Astrocyte of the spinal cord (primary cell): ENCODE results near the gene P4HA1.
"Not testable (repeated sequence)": the region's sequence is repeated elsewhere in the genome, so short reads cannot be mapped to it uniquely, and the experiment has no call there.

Experiments
- DNase-seq: peaks from one replicate; pipeline ENCODE4 v3.0.0; 2011; ENCODE audit warnings: low read depth, low spot score
- H3K4me3 ChIP-seq: 2 replicates; pipeline ENCODE4 v1.5.1; 2011; ENCODE audit warnings: low read depth, mild to moderate bottlenecking, low read length, moderate library complexity
- in situ Hi-C: cut with HindIII; loops from 2 replicates; pipeline ENCODE4 v1.10.0; 2017; ENCODE audit warnings: low sequenced_read_pairs
- TF ChIP-seq, protein P1 (sequence below): IDR thresholded peaks from 2 replicates; pipeline ENCODE4 v1.5.1; 2012; ENCODE audit warnings: low read depth, mild to moderate bottlenecking, low read length, inconsistent platforms

The P4HA1 gene

DNA sequence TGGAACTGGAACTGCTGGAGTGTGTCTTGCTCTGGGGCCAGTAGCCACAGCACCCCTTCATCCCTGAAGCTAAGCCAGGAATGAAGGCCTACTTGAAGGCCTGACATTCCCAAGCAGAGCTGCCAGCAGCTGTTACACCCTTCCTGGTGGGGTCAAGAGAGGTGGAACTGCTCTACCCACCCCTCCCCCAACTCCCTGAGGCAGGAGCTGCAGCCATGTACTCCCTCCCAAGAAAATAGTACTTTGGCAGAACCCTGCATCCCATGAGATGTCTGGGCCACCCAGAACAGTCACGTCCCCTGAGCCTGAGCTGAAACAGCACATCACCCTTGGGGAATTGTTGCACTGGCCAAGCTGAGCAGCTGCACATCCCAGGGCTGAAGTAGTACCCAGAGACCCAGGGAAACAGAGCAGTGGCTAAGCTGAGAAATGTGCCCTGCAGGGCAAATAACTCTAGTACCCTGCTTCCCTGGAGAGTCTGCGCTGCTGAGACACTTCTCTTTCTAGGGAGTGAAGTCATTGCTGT, 78.6 kb downstream of the P4HA1 start:
- DNase-seq = no peak
- H3K4me3 ChIP-seq = no peak overlapping the region
- TF ChIP-seq, protein P1, sequence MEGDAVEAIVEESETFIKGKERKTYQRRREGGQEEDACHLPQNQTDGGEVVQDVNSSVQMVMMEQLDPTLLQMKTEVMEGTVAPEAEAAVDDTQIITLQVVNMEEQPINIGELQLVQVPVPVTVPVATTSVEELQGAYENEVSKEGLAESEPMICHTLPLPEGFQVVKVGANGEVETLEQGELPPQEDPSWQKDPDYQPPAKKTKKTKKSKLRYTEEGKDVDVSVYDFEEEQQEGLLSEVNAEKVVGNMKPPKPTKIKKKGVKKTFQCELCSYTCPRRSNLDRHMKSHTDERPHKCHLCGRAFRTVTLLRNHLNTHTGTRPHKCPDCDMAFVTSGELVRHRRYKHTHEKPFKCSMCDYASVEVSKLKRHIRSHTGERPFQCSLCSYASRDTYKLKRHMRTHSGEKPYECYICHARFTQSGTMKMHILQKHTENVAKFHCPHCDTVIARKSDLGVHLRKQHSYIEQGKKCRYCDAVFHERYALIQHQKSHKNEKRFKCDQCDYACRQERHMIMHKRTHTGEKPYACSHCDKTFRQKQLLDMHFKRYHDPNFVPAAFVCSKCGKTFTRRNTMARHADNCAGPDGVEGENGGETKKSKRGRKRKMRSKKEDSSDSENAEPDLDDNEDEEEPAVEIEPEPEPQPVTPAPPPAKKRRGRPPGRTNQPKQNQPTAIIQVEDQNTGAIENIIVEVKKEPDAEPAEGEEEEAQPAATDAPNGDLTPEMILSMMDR = no peak
- in situ Hi-C loops = no loop called here

DNA sequence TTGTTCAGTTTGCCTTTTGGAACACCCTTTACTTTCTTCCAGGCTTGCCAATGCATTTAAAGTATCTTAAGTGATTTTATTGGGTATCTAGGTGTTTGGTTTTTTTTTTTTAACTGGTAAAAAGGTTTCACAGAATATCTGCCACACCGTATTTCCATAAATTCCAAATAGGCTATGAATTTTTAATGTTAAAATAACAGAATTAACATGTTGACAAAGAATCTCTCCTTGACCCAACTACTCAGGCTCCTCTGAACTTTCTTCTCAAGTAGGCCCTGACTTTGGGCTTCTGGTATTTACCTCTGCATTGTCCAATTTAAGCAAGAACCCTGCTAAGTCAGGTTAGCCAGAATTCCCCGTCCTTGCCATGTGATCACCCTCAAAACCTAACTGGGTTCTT, 80.9 kb downstream of the P4HA1 start:
- H3K4me3 ChIP-seq = no peak overlapping the region
- no peak for DNase-seq
- TF ChIP-seq, protein P1 = no peak
- in situ Hi-C loops = no loop called here

DNA sequence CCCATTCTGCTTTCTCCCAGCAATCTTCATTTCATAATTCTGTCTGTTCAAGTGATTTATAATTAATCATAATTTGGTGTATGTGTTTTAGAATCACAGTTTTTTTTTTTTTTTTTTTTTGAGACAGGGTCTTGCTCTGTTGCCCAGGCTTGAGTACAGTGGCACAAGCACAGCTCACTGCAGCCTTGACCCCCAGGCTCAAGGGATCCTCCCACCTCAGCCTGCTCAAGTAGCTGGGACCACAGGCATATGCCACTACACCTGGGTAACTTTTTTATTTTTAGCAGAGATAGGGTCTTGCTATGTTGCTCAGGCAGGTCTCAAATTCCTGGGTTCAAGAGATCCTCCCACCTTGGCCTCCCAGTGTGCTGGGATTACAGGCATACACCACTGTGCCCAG, 92.8 kb downstream of the P4HA1 start:
- in situ Hi-C loops = no loop called here
- TF ChIP-seq, protein P1 = no peak
- H3K4me3 ChIP-seq = no peak overlapping the region
- no peak for DNase-seq

DNA sequence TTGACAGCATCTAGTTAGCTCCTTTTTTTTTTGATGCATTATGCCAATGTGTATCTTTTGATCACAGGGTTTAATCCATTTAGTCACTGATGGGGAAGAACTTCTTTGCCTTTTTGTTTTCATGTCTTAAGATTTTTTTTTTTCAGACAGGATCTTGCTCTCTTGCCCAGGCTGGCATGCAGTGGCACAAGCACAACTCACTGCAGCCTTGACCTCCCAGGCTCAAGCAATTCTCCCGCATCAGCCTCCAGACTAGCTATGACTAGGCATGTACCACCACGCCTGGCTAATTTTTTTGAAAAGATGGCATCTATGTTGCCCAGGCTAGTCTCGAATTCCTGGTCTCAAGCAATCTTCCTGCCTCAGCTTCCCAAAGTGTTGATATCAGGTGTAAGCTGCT, 95.7 kb downstream of the P4HA1 start:
- in situ Hi-C loops = no loop called here
- no peak overlapping the region for H3K4me3 ChIP-seq
- TF ChIP-seq, protein P1 = no peak
- DNase-seq = no peak

DNA sequence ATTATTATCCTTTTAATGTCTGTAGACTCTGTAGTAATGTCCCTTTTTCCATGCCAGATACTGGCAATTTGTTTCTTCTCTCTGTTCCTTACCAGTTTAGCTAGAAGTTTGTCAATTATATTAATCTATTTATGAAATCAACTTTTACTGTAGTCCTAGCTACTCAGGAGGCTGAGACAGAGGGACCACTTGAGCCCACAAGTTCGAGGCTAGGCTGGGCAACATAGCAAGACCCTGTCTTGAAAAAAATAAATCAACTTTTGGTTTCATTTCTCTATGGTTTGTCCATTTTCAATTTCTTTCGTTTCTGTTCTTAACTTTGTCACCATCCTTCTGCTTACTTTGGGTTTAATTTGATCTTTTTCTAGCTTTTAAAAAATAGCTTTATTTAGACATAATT, 99.6 kb downstream of the P4HA1 start:
- TF ChIP-seq, protein P1 = no peak
- in situ Hi-C loops = no loop called here
- no peak for DNase-seq
- no peak overlapping the region for H3K4me3 ChIP-seq

DNA sequence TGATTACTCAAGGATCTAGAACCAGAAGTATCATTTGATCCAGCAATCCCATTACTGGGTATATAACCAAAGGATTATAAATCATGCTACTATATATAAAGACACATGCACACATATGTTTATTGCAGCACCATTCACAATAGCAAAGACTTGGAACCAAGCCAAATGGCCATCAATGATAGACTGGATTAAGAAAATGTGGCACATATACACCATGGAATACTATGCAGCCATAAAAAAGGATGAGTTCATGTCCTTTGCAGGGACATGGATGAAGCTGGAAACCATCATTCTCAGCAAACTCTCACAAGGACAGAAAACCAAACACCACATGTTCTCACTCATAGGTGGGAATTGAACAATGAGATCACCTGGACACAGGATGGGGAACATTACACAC, 101.2 kb downstream of the P4HA1 start:
- DNase-seq, in situ Hi-C loops, H3K4me3 ChIP-seq: not testable (repeated sequence)

DNA sequence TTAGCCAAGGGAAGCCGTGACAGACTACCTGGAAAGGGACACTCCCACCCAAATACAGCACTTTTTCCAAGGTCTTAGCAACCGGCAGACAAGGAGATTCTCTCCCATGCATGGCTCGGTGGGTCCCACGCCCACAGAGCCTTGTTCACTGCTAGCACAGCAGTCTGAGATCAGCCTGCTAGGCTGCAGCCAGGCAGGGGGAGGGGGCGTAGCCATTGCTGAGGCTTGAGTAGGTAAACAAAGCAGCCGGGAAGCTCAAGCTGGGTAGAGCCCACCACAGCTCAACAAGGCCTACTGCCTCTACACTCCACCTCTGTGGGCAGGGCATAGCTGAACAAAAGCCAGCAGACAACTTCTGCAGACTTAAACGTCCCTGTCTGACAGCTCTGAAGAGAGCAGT, 106.9 kb downstream of the P4HA1 start:
- in situ Hi-C loops, H3K4me3 ChIP-seq, DNase-seq: not testable (repeated sequence)

DNA sequence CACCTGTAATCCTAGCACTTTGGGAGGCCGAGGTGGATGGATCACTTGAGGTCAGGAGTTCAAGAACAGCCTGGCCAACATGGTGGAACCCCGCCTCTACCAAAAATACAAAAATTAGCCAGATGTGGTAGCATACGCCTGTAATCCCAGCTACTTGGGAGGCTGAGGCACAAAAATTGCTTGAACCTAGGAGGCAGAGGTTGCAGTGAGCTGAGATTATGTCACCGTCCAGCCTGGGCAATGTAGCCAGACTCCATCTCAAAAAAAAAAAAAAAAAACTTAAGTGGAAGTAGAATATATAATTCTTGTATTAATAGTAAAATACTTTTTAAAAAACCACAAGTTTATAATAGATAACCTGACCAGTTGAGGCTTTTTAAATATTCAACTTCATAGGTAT, 112.0 kb downstream of the P4HA1 start:
- DNase-seq, in situ Hi-C loops, H3K4me3 ChIP-seq: not testable (repeated sequence)
